DND-41 (cell line): ENCODE data around the gene NCAN.
"Not testable (repeated sequence)": the region's sequence is repeated elsewhere in the genome, so short reads cannot be mapped to it uniquely, and the experiment has no call there.

Experiments used
- ATAC-seq: fragments of 200-7000 bp; cut with Tn5 transposase; 3 replicates; pipeline ENCODE4 v1.9.1; 2021; ENCODE audit warnings: low read depth; ENCODE audit not compliant: insufficient read depth
- DNase-seq: peaks from one replicate; pipeline ENCODE4 v3.0.0-alpha.2; 2020
- H2AFZ ChIP-seq: 2 replicates; pipeline ENCODE4 v1.6.0; 2012; ENCODE audit warnings: low read depth, low read length
- H3K27ac ChIP-seq: 2 replicates; pipeline ENCODE4 v1.5.1; 2012; ENCODE audit warnings: low read length, inconsistent platforms
- H3K27me3 ChIP-seq: fragments of 200-600 bp; sonication (generic); 2 replicates; pipeline ENCODE4 v1.6.0; 2012; ENCODE audit warnings: low read length, mild to moderate bottlenecking, inconsistent platforms; ENCODE audit not compliant: insufficient read depth, poor library complexity
- H3K36me3 ChIP-seq: 2 replicates; pipeline ENCODE4 v1.5.1; 2012; ENCODE audit warnings: low read length, inconsistent platforms; ENCODE audit not compliant: insufficient read depth
- H3K4me1 ChIP-seq: 2 replicates; pipeline ENCODE4 v1.5.1; 2012; ENCODE audit warnings: mild to moderate bottlenecking, low read length; ENCODE audit not compliant: insufficient read depth
- H3K4me2 ChIP-seq: 2 replicates; pipeline ENCODE4 v1.6.0; 2012; ENCODE audit warnings: mild to moderate bottlenecking, moderate library complexity, low read length, inconsistent platforms; ENCODE audit not compliant: insufficient read depth
- H3K4me3 ChIP-seq, 2 experiments: fragments of 200-600 bp in 1 of 2; shearing (Covaris generic) in 1 of 2; 2 replicates each; pipeline ENCODE4 v1.5.1; 2012 to 2016; ENCODE audit warnings: inconsistent platforms in 2 of 2, low read length in 2 of 2, mild to moderate bottlenecking in 2 of 2, low read depth in 1 of 2, moderate library complexity in 1 of 2
- H3K79me2 ChIP-seq: 2 replicates; pipeline ENCODE4 v1.6.0; 2012; ENCODE audit warnings: low read length, inconsistent platforms; ENCODE audit not compliant: insufficient read depth
- H3K9ac ChIP-seq: 2 replicates; pipeline ENCODE4 v1.6.0; 2012; ENCODE audit warnings: low read depth, mild to moderate bottlenecking, inconsistent platforms, low read length, moderate library complexity
- H3K9me3 ChIP-seq: 2 replicates; pipeline ENCODE4 v1.5.1; 2012; ENCODE audit warnings: low read length, moderate library complexity, mild to moderate bottlenecking, inconsistent platforms; ENCODE audit not compliant: insufficient read depth, severe bottlenecking
- H4K20me1 ChIP-seq: 2 replicates; pipeline ENCODE4 v1.6.0; 2012; ENCODE audit warnings: low read length; ENCODE audit not compliant: insufficient read depth
- CTCF ChIP-seq: IDR thresholded peaks from 2 replicates; pipeline ENCODE4 v1.5.1; 2012; ENCODE audit warnings: borderline replicate concordance, low read length, moderate library complexity, mild to moderate bottlenecking; ENCODE audit not compliant: poor library complexity, severe bottlenecking; ENCODE audit errors: extremely low read depth
- EZH2 ChIP-seq: IDR thresholded peaks from 3 replicates; pipeline ENCODE4 v1.6.1; 2012; ENCODE audit warnings: borderline replicate concordance, low read depth, mild to moderate bottlenecking, moderate library complexity, low read length, inconsistent platforms; ENCODE audit not compliant: severe bottlenecking

NCAN gene

DNA sequence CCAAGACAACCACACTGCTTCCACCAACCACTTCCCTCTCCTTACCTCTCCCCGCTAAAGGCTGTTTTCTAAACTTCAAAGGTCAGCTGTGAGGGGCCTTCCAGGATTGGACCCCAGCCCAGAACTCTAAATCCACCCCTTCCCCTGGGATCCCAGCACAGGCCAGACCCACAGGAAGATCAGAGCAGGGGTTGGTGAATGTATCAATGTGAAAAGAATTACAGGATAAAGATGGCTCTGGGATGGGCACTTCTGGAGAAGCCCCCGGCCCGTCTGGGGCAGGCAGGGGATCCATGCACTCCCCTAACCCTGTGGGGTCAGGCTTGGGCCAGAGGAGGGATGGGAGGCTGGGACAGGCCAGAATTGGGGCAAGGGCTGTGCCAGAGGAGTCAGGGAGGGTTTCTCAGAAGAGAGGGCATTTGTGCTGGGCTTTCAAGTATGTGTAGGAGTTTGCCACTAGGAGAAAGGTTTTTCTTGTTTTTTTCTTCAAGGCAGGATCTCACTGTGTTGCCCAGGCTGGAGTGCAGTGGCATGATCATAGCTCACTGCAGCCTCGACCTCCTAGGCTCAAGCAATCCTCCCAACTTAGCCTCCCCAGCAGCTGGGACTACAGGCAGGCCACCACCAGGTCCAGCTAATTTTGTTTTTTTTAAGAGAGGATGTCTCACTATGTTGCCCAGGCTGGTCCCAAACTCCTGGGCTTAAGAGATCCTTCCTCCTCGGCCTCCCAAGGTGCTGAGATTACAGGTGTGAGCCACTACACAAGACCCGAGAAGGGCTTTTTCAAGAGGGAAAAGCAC, 40.7 kb upstream of the NCAN start:
- H3K79me2 ChIP-seq: no peaks in the 10 kb centered on the region
- TF ChIP-seq EZH2 (no peak), CTCF (no peak)
- H3K9ac ChIP-seq: no peak overlapping the region
- no peak overlapping the region for H3K4me3 ChIP-seq
- H3K27ac ChIP-seq: no peak overlapping the region
- no peaks in the 10 kb centered on the region for H3K36me3 ChIP-seq
- DNase-seq (no peak), ATAC-seq (no peak)
- H4K20me1 ChIP-seq: no peaks in the 10 kb centered on the region
- H3K4me1 ChIP-seq: no peaks in the 10 kb centered on the region
- no peak overlapping the region for H2AFZ ChIP-seq
- no peak overlapping the region for H3K4me2 ChIP-seq
- no peaks in the 10 kb centered on the region for H3K9me3 ChIP-seq
- H3K27me3 ChIP-seq: no peaks in the 10 kb centered on the region

DNA sequence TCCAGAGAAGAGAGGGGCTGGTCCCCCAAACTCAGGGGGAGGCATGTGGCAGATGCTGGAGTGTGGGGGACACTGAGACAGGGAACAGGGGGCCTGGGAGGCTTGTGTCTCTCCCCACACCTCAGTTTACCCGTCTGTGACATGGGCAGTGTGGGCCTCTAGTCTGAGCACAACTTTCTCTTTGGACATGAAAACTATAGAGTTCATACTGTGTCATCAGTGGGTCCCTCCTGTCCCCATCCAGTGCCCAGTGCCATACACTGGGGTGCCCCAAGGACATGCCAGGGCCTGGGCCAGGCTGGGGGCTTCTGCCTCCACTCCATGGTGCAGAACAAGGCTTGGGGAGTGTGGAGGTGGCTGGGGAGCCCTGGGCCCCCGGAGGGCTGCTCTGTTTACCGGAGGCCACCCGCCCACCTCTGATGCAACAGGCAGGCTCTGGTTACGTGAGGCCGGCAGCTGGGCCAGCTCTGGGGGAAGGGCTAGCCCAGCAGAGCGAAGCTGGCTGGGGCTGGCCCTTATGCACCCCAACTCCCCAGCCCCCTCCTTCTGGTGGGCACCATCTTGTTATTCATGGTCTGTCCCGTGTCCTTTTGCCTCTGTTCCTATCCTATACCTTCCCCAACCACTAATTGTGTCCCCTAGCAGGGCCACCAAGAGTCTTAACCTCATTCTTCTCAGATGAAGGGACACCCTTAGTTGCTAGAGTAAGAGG, 39.8 kb upstream of the NCAN start:
- Histone ChIP-seq H3K9ac (no peak overlapping the region), H4K20me1 (no peaks in the 10 kb centered on the region), H3K36me3 (peaks cover 7% of the 10 kb centered on the region; the same call in 1 of the 2 replicates), H3K9me3 (no peaks in the 10 kb centered on the region), H3K79me2 (no peaks in the 10 kb centered on the region), H2AFZ (no peak overlapping the region), H3K27me3 (no peaks in the 10 kb centered on the region), H3K27ac (no peak overlapping the region), H3K4me1 (no peaks in the 10 kb centered on the region), H3K4me3 (no peak overlapping the region), H3K4me2 (no peak overlapping the region)
- ATAC-seq: no peak
- no peak for DNase-seq
- no peak for TF ChIP-seq EZH2
- no peak for TF ChIP-seq CTCF

GRCh38 chr19:19173243-19173642, 38.5 kb upstream of the NCAN start:
- ATAC-seq, H4K20me1 ChIP-seq, H3K4me3 ChIP-seq, DNase-seq, H3K79me2 ChIP-seq, H3K9me3 ChIP-seq, H3K9ac ChIP-seq, H3K4me1 ChIP-seq, H2AFZ ChIP-seq, H3K4me2 ChIP-seq, H3K27ac ChIP-seq, H3K27me3 ChIP-seq: not testable (repeated sequence)
- H3K36me3 ChIP-seq: peaks cover 14% of the 10 kb centered on the region; the same call in 1 of the 2 replicates

GRCh38 chr19:19176950-19177349, 34.8 kb upstream of the NCAN start:
- no peak for TF ChIP-seq CTCF
- no peak for TF ChIP-seq EZH2
- H3K4me3 ChIP-seq: no peak overlapping the region
- no peak overlapping the region for H2AFZ ChIP-seq
- DNase-seq (no peak), ATAC-seq (no peak)
- peaks cover 44% of the 10 kb centered on the region for H3K36me3 ChIP-seq
- no peak overlapping the region for H3K9ac ChIP-seq
- H3K4me2 ChIP-seq: no peak overlapping the region
- no peaks in the 10 kb centered on the region for H3K9me3 ChIP-seq
- H3K27me3 ChIP-seq: no peaks in the 10 kb centered on the region
- H3K27ac ChIP-seq: no peak overlapping the region
- no peaks in the 10 kb centered on the region for H3K4me1 ChIP-seq
- no peaks in the 10 kb centered on the region for H4K20me1 ChIP-seq
- H3K79me2 ChIP-seq: no peaks in the 10 kb centered on the region
